HEK293 (cell line): Measurements from ENCODE around the gene ZNF865.
A peak's percentile ranks its signal among the peaks of the same experiment; 100 is the strongest.

Experiments used
- EGR2 ChIP-seq: fragments of 450-650 bp; formaldehyde crosslinking; IDR thresholded peaks from 2 replicates; pipeline ENCODE4 v1.5.1; 2016; ENCODE audit warnings: low read depth, missing biosample characterization, missing genetic modification characterization
- KLF10 ChIP-seq: fragments of 450-650 bp; IDR thresholded peaks from 2 replicates; pipeline ENCODE4 v1.5.1; 2018; ENCODE audit warnings: missing biosample characterization, mild to moderate bottlenecking, missing genetic modification characterization
- OSR2 ChIP-seq: fragments of 450-650 bp; formaldehyde crosslinking; IDR thresholded peaks from 2 replicates; pipeline ENCODE4 v1.5.1; 2016; ENCODE audit warnings: missing biosample characterization, missing genetic modification characterization
- SCRT2 ChIP-seq: fragments of 450-650 bp; formaldehyde crosslinking; IDR thresholded peaks from 2 replicates; pipeline ENCODE4 v1.5.1; 2016; ENCODE audit warnings: missing biosample characterization, missing genetic modification characterization
- SETDB1 ChIP-seq: IDR thresholded peaks from one replicate; pipeline ENCODE4 v1.6.1; 2017; ENCODE audit warnings: mild to moderate bottlenecking, low read length, moderate library complexity, mixed read lengths; ENCODE audit not compliant: insufficient read length
- ZBTB21 ChIP-seq: fragments of 450-650 bp; formaldehyde crosslinking; IDR thresholded peaks from 2 replicates; pipeline ENCODE4 v1.5.1; 2017; ENCODE audit warnings: missing biosample characterization, missing genetic modification characterization
- ZFP41 ChIP-seq: fragments of 450-650 bp; formaldehyde crosslinking; IDR thresholded peaks from 2 replicates; pipeline ENCODE4 v1.5.1; 2016; ENCODE audit warnings: missing biosample characterization, missing genetic modification characterization, borderline replicate concordance
- ZNF132 ChIP-seq: fragments of 450-650 bp; formaldehyde crosslinking; IDR thresholded peaks from 2 replicates; pipeline ENCODE4 v1.5.1; 2017; ENCODE audit warnings: missing biosample characterization, missing genetic modification characterization, borderline replicate concordance
- ZNF140 ChIP-seq: fragments of 450-650 bp; formaldehyde crosslinking; IDR thresholded peaks from 2 replicates; pipeline ENCODE4 v1.5.1; 2016; ENCODE audit warnings: missing biosample characterization, missing genetic modification characterization
- ZNF175 ChIP-seq: fragments of 450-650 bp; formaldehyde crosslinking; IDR thresholded peaks from 2 replicates; pipeline ENCODE4 v1.5.1; 2016; ENCODE audit warnings: missing biosample characterization, missing genetic modification characterization
- ZNF2 ChIP-seq: fragments of 450-650 bp; formaldehyde crosslinking; IDR thresholded peaks from 2 replicates; pipeline ENCODE4 v1.5.1; 2016; ENCODE audit warnings: missing biosample characterization, missing genetic modification characterization
- ZNF311 ChIP-seq: fragments of 450-650 bp; formaldehyde crosslinking; IDR thresholded peaks from 2 replicates; pipeline ENCODE4 v1.5.1; 2017; ENCODE audit warnings: missing biosample characterization, missing genetic modification characterization, borderline replicate concordance
- ZNF37A ChIP-seq: fragments of 450-650 bp; IDR thresholded peaks from 2 replicates; pipeline ENCODE4 v1.5.1; 2018; ENCODE audit warnings: missing biosample characterization, missing genetic modification characterization
- ZNF529 ChIP-seq: fragments of 450-650 bp; formaldehyde crosslinking; IDR thresholded peaks from 2 replicates; pipeline ENCODE4 v1.5.1; 2017; ENCODE audit warnings: missing genetic modification characterization, missing biosample characterization; ENCODE audit not compliant: insufficient replicate concordance
- ZNF555 ChIP-seq: fragments of 450-650 bp; formaldehyde crosslinking; conservative IDR thresholded peaks from 2 replicates; pipeline ENCODE4 v1.5.1; 2017; ENCODE audit warnings: missing biosample characterization, mild to moderate bottlenecking, missing genetic modification characterization, inconsistent platforms
- ZNF558 ChIP-seq: fragments of 450-650 bp; formaldehyde crosslinking; IDR thresholded peaks from 2 replicates; pipeline ENCODE4 v1.5.1; 2016; ENCODE audit warnings: missing biosample characterization, missing genetic modification characterization
- ZNF560 ChIP-seq: fragments of 450-650 bp; formaldehyde crosslinking; IDR thresholded peaks from 2 replicates; pipeline ENCODE4 v1.5.1; 2017; ENCODE audit warnings: missing biosample characterization, missing genetic modification characterization, borderline replicate concordance
- ZNF561 ChIP-seq: fragments of 450-650 bp; IDR thresholded peaks from 2 replicates; pipeline ENCODE4 v1.5.1; 2018; ENCODE audit warnings: missing biosample characterization, missing genetic modification characterization, borderline replicate concordance
- ZNF585B ChIP-seq: fragments of 450-650 bp; formaldehyde crosslinking; IDR thresholded peaks from 2 replicates; pipeline ENCODE4 v1.5.1; 2016; ENCODE audit warnings: missing biosample characterization, missing genetic modification characterization
- ZNF623 ChIP-seq: fragments of 450-650 bp; formaldehyde crosslinking; IDR thresholded peaks from 2 replicates; pipeline ENCODE4 v1.5.1; 2016; ENCODE audit warnings: missing biosample characterization, missing genetic modification characterization
- ZNF654 ChIP-seq: fragments of 450-650 bp; formaldehyde crosslinking; IDR thresholded peaks from 2 replicates; pipeline ENCODE4 v1.5.1; 2016; ENCODE audit warnings: low read depth, missing biosample characterization, missing genetic modification characterization
- ZNF664 ChIP-seq: fragments of 450-650 bp; formaldehyde crosslinking; IDR thresholded peaks from 2 replicates; pipeline ENCODE4 v1.5.1; 2016; ENCODE audit warnings: missing biosample characterization, missing genetic modification characterization
- ZNF837 ChIP-seq: fragments of 450-650 bp; formaldehyde crosslinking; IDR thresholded peaks from 2 replicates; pipeline ENCODE4 v1.5.1; 2016; ENCODE audit warnings: missing biosample characterization, missing genetic modification characterization
- TF ChIP-seq, protein P1 (sequence below): fragments of 450-650 bp; formaldehyde crosslinking; IDR thresholded peaks from 2 replicates; pipeline ENCODE4 v1.5.1; 2016; ENCODE audit warnings: missing biosample characterization, missing genetic modification characterization
- TF ChIP-seq, protein P2 (sequence below): fragments of 450-650 bp; formaldehyde crosslinking; IDR thresholded peaks from 2 replicates; pipeline ENCODE4 v1.5.1; 2016; ENCODE audit warnings: missing biosample characterization, missing genetic modification characterization
- TF ChIP-seq, protein P3 (sequence below): fragments of 450-650 bp; formaldehyde crosslinking; IDR thresholded peaks from 2 replicates; pipeline ENCODE4 v1.5.1; 2016; ENCODE audit warnings: missing biosample characterization, missing genetic modification characterization, borderline replicate concordance
- TF ChIP-seq, protein P4 (sequence below): fragments of 450-650 bp; formaldehyde crosslinking; IDR thresholded peaks from 2 replicates; pipeline ENCODE4 v1.5.1; 2017; ENCODE audit warnings: missing biosample characterization, missing genetic modification characterization
- TF ChIP-seq, protein P5 (sequence below): IDR thresholded peaks from 2 replicates; pipeline ENCODE4 v1.6.1; 2011; ENCODE audit warnings: mild to moderate bottlenecking, low read depth, low read length, borderline replicate concordance
- TF ChIP-seq, protein P6 (sequence below): fragments of 450-650 bp; formaldehyde crosslinking; IDR thresholded peaks from 2 replicates; pipeline ENCODE4 v1.5.1; 2016; ENCODE audit warnings: missing biosample characterization, missing genetic modification characterization
- TF ChIP-seq, protein P7 (sequence below): fragments of 450-650 bp; formaldehyde crosslinking; IDR thresholded peaks from 2 replicates; pipeline ENCODE4 v1.5.1; 2016; ENCODE audit warnings: missing biosample characterization, missing genetic modification characterization

Gene ZNF865

DNA sequence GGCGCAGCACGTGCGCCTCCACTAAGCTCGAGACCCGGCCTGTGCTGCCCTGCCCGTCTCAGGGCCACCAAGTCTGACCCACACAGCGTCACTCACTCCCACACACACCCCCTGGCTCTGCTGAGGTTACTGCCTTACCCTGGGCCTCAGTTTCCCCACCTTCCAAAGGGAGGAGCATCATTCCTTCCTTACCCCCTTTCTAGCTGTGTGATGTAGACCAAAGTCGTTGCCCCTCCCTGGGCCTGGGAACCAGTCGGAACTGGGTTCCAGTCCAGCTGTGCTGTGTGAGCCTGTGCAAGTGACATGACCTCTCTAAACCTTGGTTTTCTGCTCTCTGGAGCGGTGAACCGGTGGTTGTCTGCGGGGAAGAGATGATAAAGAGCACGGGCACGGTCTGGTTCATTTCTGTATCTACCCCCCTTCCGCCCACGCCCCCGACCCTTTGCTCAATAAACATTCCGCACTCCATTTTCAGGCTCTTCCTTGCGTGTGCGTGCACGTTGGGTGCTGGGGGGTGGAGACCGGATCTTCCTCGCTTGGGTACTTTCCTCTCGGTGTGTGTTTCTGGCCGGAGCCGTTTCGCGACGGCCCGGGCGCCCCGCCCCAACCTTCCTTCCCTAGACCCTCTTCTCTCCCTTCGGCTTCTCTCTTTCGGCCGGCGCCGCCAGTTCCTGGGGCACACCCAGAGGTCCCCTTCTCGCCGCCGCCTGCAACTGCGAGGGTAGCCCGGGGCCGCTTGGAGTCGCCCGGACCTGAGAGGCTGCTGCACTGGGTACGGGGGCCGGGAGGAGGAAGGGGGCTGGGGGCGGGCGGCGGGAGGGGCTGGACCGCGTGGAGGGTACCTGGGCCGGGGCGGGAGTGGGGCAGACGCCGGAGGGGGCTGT lies 37.8 kb downstream of the ZNF865 start, which contains the start of gene ZNF581 (continued):
- TF ChIP-seq, protein P1, sequence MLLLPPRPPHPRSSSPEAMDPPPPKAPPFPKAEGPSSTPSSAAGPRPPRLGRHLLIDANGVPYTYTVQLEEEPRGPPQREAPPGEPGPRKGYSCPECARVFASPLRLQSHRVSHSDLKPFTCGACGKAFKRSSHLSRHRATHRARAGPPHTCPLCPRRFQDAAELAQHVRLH (tag by site-specific recombination): peak; percentile 93; the same call in 1 of the 2 replicates
- no peak for TF ChIP-seq SETDB1
- TF ChIP-seq ZNF555: no peak
- TF ChIP-seq, protein P2, sequence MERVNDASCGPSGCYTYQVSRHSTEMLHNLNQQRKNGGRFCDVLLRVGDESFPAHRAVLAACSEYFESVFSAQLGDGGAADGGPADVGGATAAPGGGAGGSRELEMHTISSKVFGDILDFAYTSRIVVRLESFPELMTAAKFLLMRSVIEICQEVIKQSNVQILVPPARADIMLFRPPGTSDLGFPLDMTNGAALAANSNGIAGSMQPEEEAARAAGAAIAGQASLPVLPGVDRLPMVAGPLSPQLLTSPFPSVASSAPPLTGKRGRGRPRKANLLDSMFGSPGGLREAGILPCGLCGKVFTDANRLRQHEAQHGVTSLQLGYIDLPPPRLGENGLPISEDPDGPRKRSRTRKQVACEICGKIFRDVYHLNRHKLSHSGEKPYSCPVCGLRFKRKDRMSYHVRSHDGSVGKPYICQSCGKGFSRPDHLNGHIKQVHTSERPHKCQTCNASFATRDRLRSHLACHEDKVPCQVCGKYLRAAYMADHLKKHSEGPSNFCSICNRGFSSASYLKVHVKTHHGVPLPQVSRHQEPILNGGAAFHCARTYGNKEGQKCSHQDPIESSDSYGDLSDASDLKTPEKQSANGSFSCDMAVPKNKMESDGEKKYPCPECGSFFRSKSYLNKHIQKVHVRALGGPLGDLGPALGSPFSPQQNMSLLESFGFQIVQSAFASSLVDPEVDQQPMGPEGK (tag by site-specific recombination): peak; percentile 97
- no peak; the same call in 1 of the 2 replicates for TF ChIP-seq ZNF623
- TF ChIP-seq ZNF560 (tag by site-specific recombination): no peak
- TF ChIP-seq ZNF175 (tag by site-specific recombination): no peak
- no peak for TF ChIP-seq ZNF558 (tag by site-specific recombination)
- no peak for TF ChIP-seq ZNF529
- no peak for TF ChIP-seq ZNF311 (tag by site-specific recombination)
- no peak for TF ChIP-seq ZNF37A (tag by site-specific recombination)
- TF ChIP-seq ZNF132: no peak
- TF ChIP-seq ZNF585B (tag by site-specific recombination): no peak
- no peak for TF ChIP-seq ZFP41
- TF ChIP-seq ZNF654 (tag by site-specific recombination): 0 out of 2 replicates have a peak, but pooled peaks have one; percentile 4
- TF ChIP-seq, protein P3, sequence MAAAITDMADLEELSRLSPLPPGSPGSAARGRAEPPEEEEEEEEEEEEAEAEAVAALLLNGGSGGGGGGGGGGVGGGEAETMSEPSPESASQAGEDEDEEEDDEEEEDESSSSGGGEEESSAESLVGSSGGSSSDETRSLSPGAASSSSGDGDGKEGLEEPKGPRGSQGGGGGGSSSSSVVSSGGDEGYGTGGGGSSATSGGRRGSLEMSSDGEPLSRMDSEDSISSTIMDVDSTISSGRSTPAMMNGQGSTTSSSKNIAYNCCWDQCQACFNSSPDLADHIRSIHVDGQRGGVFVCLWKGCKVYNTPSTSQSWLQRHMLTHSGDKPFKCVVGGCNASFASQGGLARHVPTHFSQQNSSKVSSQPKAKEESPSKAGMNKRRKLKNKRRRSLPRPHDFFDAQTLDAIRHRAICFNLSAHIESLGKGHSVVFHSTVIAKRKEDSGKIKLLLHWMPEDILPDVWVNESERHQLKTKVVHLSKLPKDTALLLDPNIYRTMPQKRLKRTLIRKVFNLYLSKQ (tag by site-specific recombination): no peak
- peak; percentile 51; the same call in 1 of the 2 replicates for TF ChIP-seq ZNF664 (tag by site-specific recombination)
- TF ChIP-seq ZNF561 (tag by site-specific recombination): 0 out of 2 replicates have a peak, but pooled peaks have one; percentile 87
- no peak for TF ChIP-seq SCRT2 (tag by site-specific recombination)
- 0 out of 2 replicates have a peak, but pooled peaks have one; percentile 74 for TF ChIP-seq ZNF2 (tag by site-specific recombination)
- no peak for TF ChIP-seq ZNF140 (tag by site-specific recombination)
- TF ChIP-seq, protein P4, sequence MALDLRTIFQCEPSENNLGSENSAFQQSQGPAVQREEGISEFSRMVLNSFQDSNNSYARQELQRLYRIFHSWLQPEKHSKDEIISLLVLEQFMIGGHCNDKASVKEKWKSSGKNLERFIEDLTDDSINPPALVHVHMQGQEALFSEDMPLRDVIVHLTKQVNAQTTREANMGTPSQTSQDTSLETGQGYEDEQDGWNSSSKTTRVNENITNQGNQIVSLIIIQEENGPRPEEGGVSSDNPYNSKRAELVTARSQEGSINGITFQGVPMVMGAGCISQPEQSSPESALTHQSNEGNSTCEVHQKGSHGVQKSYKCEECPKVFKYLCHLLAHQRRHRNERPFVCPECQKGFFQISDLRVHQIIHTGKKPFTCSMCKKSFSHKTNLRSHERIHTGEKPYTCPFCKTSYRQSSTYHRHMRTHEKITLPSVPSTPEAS (tag by site-specific recombination): peak; percentile 46; the same call in 1 of the 2 replicates
- TF ChIP-seq, protein P5, sequence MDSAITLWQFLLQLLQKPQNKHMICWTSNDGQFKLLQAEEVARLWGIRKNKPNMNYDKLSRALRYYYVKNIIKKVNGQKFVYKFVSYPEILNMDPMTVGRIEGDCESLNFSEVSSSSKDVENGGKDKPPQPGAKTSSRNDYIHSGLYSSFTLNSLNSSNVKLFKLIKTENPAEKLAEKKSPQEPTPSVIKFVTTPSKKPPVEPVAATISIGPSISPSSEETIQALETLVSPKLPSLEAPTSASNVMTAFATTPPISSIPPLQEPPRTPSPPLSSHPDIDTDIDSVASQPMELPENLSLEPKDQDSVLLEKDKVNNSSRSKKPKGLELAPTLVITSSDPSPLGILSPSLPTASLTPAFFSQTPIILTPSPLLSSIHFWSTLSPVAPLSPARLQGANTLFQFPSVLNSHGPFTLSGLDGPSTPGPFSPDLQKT: no peak
- peak; percentile 74 for TF ChIP-seq ZBTB21 (tag by site-specific recombination)
- no peak; the same call in 1 of the 2 replicates for TF ChIP-seq ZNF837 (tag by site-specific recombination)
- TF ChIP-seq EGR2 (tag by site-specific recombination): peak; percentile 61
- TF ChIP-seq, protein P6, sequence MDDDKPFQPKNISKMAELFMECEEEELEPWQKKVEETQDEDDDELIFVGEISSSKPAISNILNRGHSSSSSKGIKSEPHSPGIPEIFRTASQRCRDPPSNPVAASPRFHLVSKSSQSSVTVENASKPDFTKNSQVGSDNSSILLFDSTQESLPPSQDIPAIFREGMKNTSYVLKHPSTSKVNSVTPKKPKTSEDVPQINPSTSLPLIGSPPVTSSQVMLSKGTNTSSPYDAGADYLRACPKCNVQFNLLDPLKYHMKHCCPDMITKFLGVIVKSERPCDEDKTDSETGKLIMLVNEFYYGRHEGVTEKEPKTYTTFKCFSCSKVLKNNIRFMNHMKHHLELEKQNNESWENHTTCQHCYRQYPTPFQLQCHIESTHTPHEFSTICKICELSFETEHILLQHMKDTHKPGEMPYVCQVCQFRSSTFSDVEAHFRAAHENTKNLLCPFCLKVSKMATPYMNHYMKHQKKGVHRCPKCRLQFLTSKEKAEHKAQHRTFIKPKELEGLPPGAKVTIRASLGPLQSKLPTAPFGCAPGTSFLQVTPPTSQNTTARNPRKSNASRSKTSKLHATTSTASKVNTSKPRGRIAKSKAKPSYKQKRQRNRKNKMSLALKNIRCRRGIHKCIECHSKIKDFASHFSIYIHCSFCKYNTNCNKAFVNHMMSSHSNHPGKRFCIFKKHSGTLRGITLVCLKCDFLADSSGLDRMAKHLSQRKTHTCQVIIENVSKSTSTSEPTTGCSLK: no peak
- TF ChIP-seq, protein P7, sequence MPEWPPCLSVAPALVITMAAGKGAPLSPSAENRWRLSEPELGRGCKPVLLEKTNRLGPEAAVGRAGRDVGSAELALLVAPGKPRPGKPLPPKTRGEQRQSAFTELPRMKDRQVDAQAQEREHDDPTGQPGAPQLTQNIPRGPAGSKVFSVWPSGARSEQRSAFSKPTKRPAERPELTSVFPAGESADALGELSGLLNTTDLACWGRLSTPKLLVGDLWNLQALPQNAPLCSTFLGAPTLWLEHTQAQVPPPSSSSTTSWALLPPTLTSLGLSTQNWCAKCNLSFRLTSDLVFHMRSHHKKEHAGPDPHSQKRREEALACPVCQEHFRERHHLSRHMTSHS (tag by site-specific recombination): no peak
- 0 out of 2 replicates have a peak, but pooled peaks have one; percentile 14 for TF ChIP-seq OSR2 (tag by site-specific recombination)
- peak; percentile 83 for TF ChIP-seq KLF10 (tag by site-specific recombination)
